DOHH2 (cell line): Measurements from ENCODE around the gene REXO2.

Experiments
- H3F3A ChIP-seq: fragments of 200-600 bp; sonication (generic), shearing (Covaris generic); 2 replicates; pipeline ENCODE4 v1.6.0; 2016; ENCODE audit warnings: antibody characterized with exemption, mild to moderate bottlenecking; ENCODE audit not compliant: control insufficient read depth, insufficient read depth
- H3K27ac ChIP-seq: fragments of 200-600 bp; sonication (generic); 2 replicates; pipeline ENCODE4 v1.5.1; 2014; ENCODE audit warnings: low read depth, mild to moderate bottlenecking, low read length, moderate library complexity
- H3K27me3 ChIP-seq: fragments of 200-600 bp; sonication (generic); 2 replicates; pipeline ENCODE4 v1.6.1; 2014; ENCODE audit warnings: mild to moderate bottlenecking, low read length, mixed read lengths; ENCODE audit not compliant: control insufficient read depth
- H3K36me3 ChIP-seq: fragments of 200-600 bp; sonication (generic); 2 replicates; pipeline ENCODE4 v1.6.1; 2014; ENCODE audit warnings: mild to moderate bottlenecking, low read length, moderate library complexity, mixed read lengths; ENCODE audit not compliant: control insufficient read depth
- H3K4me1 ChIP-seq: fragments of 200-600 bp; sonication (generic); 2 replicates; pipeline ENCODE4 v1.6.1; 2014; ENCODE audit warnings: mild to moderate bottlenecking, low read length, mixed read lengths; ENCODE audit not compliant: control insufficient read depth
- H3K4me2 ChIP-seq: fragments of 200-600 bp; sonication (generic); 2 replicates; pipeline ENCODE4 v1.6.0; 2014; ENCODE audit warnings: mild to moderate bottlenecking, low read length, moderate library complexity
- H3K4me3 ChIP-seq: fragments of 200-600 bp; sonication (generic); 2 replicates; pipeline ENCODE4 v1.5.1; 2014; ENCODE audit warnings: mild to moderate bottlenecking, low read length, mixed read lengths
- H3K79me2 ChIP-seq: fragments of 200-600 bp; sonication (generic); 2 replicates; pipeline ENCODE4 v1.6.1; 2014; ENCODE audit warnings: mild to moderate bottlenecking, low read length, mixed read lengths; ENCODE audit not compliant: control insufficient read depth
- H3K9me2 ChIP-seq: fragments of 200-600 bp; sonication (generic); replicated peaks from 2 replicates; pipeline ENCODE4 v1.6.1; 2014; ENCODE audit warnings: mild to moderate bottlenecking, low read length, mixed read lengths; ENCODE audit not compliant: control insufficient read depth
- H3K9me3 ChIP-seq: fragments of 200-600 bp; sonication (generic); 2 replicates; pipeline ENCODE4 v1.6.1; 2014; ENCODE audit warnings: antibody characterized with exemption, low read length, mixed read lengths; ENCODE audit not compliant: control insufficient read depth, insufficient read depth
- H4K20me1 ChIP-seq: fragments of 200-600 bp; sonication (generic); 2 replicates; pipeline ENCODE4 v1.6.0; 2014; ENCODE audit warnings: low read depth, mild to moderate bottlenecking, antibody characterized with exemption, low read length, moderate library complexity; ENCODE audit not compliant: control insufficient read depth, insufficient read depth
- CTCF ChIP-seq: fragments of 200-600 bp; sonication (generic); IDR thresholded peaks from one replicate; pipeline ENCODE4 v1.5.1; 2014; ENCODE audit warnings: antibody characterized with exemption, mild to moderate bottlenecking, low read depth, low read length; ENCODE audit not compliant: poor library complexity, severe bottlenecking
- EZH2phosphoT487 ChIP-seq: fragments of 200-600 bp; sonication (generic); IDR thresholded peaks from 2 replicates; pipeline ENCODE4 v1.6.1; 2017; ENCODE audit warnings: borderline replicate concordance, mild to moderate bottlenecking, antibody characterized with exemption, low read length, moderate library complexity, mixed read lengths

Gene REXO2

GRCh38 chr11:114396916-114397315, 42.4 kb upstream of the REXO2 start:
- Histone ChIP-seq H3K79me2 (peaks cover 35% of the 10 kb centered on the region), H3K27ac (no peak overlapping the region), H4K20me1 (no peaks in the 10 kb centered on the region), H3F3A (peaks cover 7% of the 10 kb centered on the region; the same call in 1 of the 2 replicates), H3K9me2 (no peaks in the 10 kb centered on the region), H3K27me3 (peaks cover 3% of the 10 kb centered on the region; the same call in 1 of the 2 replicates), H3K4me2 (no peak overlapping the region), H3K4me3 (no peak overlapping the region), H3K36me3 (peaks cover 20% of the 10 kb centered on the region), H3K4me1 (peaks cover 17% of the 10 kb centered on the region), H3K9me3 (no peaks in the 10 kb centered on the region)
- no peak for TF ChIP-seq CTCF
- TF ChIP-seq EZH2phosphoT487: no peak

DNA sequence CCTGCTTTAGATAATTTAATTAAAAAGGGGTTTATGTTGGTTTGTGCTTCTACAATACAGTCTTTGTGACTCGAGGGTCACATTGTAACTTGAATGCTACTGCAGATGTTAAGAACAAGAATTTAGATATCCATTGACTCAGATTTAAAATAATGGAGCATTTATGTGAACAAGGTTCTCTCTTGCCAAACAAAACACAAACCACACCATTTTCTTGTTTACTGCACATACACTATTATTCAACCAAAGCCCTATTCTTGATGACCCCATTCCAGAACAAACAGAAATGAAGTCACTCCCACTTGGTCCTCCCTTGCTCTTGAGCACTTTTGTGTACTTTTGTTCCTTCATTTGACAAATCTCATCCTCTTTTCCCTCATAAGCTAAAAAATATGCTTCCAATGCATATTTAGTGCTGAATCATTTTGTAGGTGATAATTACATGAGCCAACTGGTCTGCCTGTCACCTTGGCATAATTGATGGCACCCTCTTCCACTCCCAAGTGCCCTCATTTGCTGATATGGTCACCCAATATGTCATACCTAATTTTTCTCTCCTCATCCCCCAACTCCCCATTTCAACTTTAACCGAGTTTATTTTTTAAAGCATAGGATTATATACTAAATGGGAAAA, 41.8 kb upstream of the REXO2 start:
- peaks cover 7% of the 10 kb centered on the region; the same call in 1 of the 2 replicates for H3F3A ChIP-seq
- H3K4me3 ChIP-seq: no peak overlapping the region
- H3K36me3 ChIP-seq: peaks cover 20% of the 10 kb centered on the region
- no peaks in the 10 kb centered on the region for H4K20me1 ChIP-seq
- TF ChIP-seq CTCF (no peak), EZH2phosphoT487 (no peak)
- peaks cover 3% of the 10 kb centered on the region; the same call in 1 of the 2 replicates for H3K27me3 ChIP-seq
- no peak overlapping the region for H3K4me2 ChIP-seq
- H3K9me2 ChIP-seq: no peaks in the 10 kb centered on the region
- peaks cover 20% of the 10 kb centered on the region for H3K4me1 ChIP-seq
- peaks cover 41% of the 10 kb centered on the region for H3K79me2 ChIP-seq
- H3K27ac ChIP-seq: no peak overlapping the region
- no peaks in the 10 kb centered on the region for H3K9me3 ChIP-seq

DNA sequence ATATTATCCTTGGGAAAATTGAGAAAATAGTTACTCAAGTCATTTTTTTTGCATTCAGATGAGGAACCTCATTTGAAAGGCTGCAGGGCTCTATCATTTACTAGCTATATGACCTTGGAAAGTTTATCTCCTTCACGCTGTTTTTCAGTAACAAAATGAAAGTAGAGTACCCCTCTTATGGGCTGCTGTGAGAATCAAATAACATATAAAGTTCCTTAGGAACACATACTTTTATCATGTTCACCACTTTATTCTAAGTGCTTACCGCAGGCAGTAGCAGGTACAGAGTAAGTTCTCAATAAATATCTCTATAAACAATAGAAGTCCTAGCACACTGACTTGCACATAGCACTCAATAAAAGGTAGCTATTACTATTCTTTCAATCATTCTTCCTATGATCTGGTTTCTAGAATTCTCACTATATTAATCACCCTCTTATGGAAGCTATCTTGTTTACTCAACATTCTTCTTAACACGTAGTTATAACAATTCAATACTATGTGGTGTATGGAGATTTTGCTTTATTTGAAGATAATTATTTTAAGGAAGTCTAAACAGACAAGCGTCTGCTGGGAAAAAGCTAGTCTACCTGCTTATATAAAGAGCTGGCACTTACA, 40.9 kb upstream of the REXO2 start:
- no peaks in the 10 kb centered on the region for H4K20me1 ChIP-seq
- no peak overlapping the region for H3K27ac ChIP-seq
- peak overlapping the region; percentile 93 for H3K4me2 ChIP-seq
- H3K4me1 ChIP-seq: peaks cover 25% of the 10 kb centered on the region
- no peak for TF ChIP-seq EZH2phosphoT487
- TF ChIP-seq CTCF: no peak
- peak overlapping the region; percentile 96 for H3K4me3 ChIP-seq
- H3K36me3 ChIP-seq: peaks cover 30% of the 10 kb centered on the region
- no peaks in the 10 kb centered on the region for H3K9me3 ChIP-seq
- no peaks in the 10 kb centered on the region for H3K27me3 ChIP-seq
- H3K9me2 ChIP-seq: no peaks in the 10 kb centered on the region
- H3K79me2 ChIP-seq: peaks cover 50% of the 10 kb centered on the region
- peaks cover 7% of the 10 kb centered on the region; the same call in 1 of the 2 replicates for H3F3A ChIP-seq
